ENCODE data around the gene CDYL.

- TF ChIP-seq TEAD4 (IDR thresholded peaks at IDR 0.05) (no peak), EP300 (IDR thresholded peaks at IDR 0.05; ENCODE audit: borderline replicate concordance) (no peak), REST (IDR thresholded peaks at IDR 0.05; ENCODE audit: low read depth) (no peak), CREB1 (IDR thresholded peaks at IDR 0.05; ENCODE audit: low read depth) (no peak), EGR1 (IDR thresholded peaks at IDR 0.05) (no peak), CEBPB (IDR thresholded peaks at IDR 0.05) (no peak), FOXM1 (IDR thresholded peaks at IDR 0.05; ENCODE audit: borderline replicate concordance, low read depth) (no peak)
Observed at GRCh38 chr6:4873928-4874327, 97.7 kb downstream of the CDYL start.

All from Ishikawa (cell line).